H9 (cell line): ENCODE results near the gene MECP2. TPM values are rescaled to one million over a fixed set of nuclear protein-coding genes. Genes with fewer than 3 reads are reported as not detected.

ENCODE experiments used
- DNase-seq: peaks from one replicate; pipeline ENCODE4 v3.0.0-alpha.2; 2017
- H2AFZ ChIP-seq: one replicate; pipeline ENCODE4 v1.6.1; 2013; ENCODE audit warnings: mild to moderate bottlenecking, low read length, control low read depth, moderate library complexity
- H2AK5ac ChIP-seq: 2 replicates; pipeline ENCODE4 v1.6.1; 2013; ENCODE audit warnings: low read length, control low read depth, mixed read lengths; ENCODE audit not compliant: insufficient read length
- H2BK120ac ChIP-seq: one replicate; pipeline ENCODE4 v1.6.1; 2013; ENCODE audit warnings: low read depth, mild to moderate bottlenecking, low read length, control low read depth, inconsistent platforms; ENCODE audit not compliant: poor library complexity, severe bottlenecking
- H2BK12ac ChIP-seq: 2 replicates; pipeline ENCODE4 v1.6.1; 2013; ENCODE audit warnings: low read length, control low read depth, mixed read lengths, low read depth; ENCODE audit not compliant: insufficient read length
- H2BK15ac ChIP-seq: 2 replicates; pipeline ENCODE4 v1.6.1; 2013; ENCODE audit warnings: low read depth, low read length, control low read depth
- H2BK20ac ChIP-seq: one replicate; pipeline ENCODE4 v1.6.1; 2013; ENCODE audit warnings: low read depth, mild to moderate bottlenecking, low read length, control low read depth, inconsistent platforms; ENCODE audit not compliant: poor library complexity, severe bottlenecking
- H2BK5ac ChIP-seq: 2 replicates; pipeline ENCODE4 v1.6.1; 2013; ENCODE audit warnings: low read length, control low read depth, mixed read lengths; ENCODE audit not compliant: insufficient read length
- H3K14ac ChIP-seq: 2 replicates; pipeline ENCODE4 v1.6.1; 2013; ENCODE audit warnings: low read length, control low read depth; ENCODE audit not compliant: insufficient read depth
- H3K18ac ChIP-seq: 2 replicates; pipeline ENCODE4 v1.6.1; 2013; ENCODE audit warnings: low read depth, mild to moderate bottlenecking, mixed read lengths, low read length, control low read depth; ENCODE audit not compliant: insufficient read length
- H3K23ac ChIP-seq: 2 replicates; pipeline ENCODE4 v1.6.1; 2013; ENCODE audit warnings: low read length, control low read depth, mixed read lengths, low read depth; ENCODE audit not compliant: insufficient read length
- H3K23me2 ChIP-seq: 2 replicates; pipeline ENCODE4 v1.6.1; 2013; ENCODE audit warnings: low read depth, mild to moderate bottlenecking, mixed read lengths, low read length, control low read depth; ENCODE audit not compliant: insufficient read length, poor library complexity, severe bottlenecking
- H3K27ac ChIP-seq: 2 replicates; pipeline ENCODE4 v1.5.1; 2013; ENCODE audit warnings: low read length, control low read depth, mixed read lengths, low read depth; ENCODE audit not compliant: insufficient read length
- H3K27me3 ChIP-seq: 2 replicates; pipeline ENCODE4 v1.6.1; 2013; ENCODE audit warnings: low read length, control low read depth, inconsistent platforms; ENCODE audit not compliant: insufficient read depth
- H3K4ac ChIP-seq: 2 replicates; pipeline ENCODE4 v1.6.1; 2013; ENCODE audit warnings: low read depth, mild to moderate bottlenecking, control low read depth, inconsistent platforms, low read length, moderate library complexity
- H3K4me1 ChIP-seq: 2 replicates; pipeline ENCODE4 v1.6.1; 2013; ENCODE audit warnings: low read length, control low read depth, inconsistent platforms; ENCODE audit not compliant: insufficient read depth
- H3K4me2 ChIP-seq: 2 replicates; pipeline ENCODE4 v1.6.1; 2013; ENCODE audit warnings: low read length, control low read depth, mixed read lengths; ENCODE audit not compliant: insufficient read length, insufficient read depth
- H3K56ac ChIP-seq: 2 replicates; pipeline ENCODE4 v1.6.1; 2013; ENCODE audit warnings: low read depth, mild to moderate bottlenecking, mixed read lengths, low read length, control low read depth; ENCODE audit not compliant: insufficient read length
- H3K79me1 ChIP-seq: 2 replicates; pipeline ENCODE4 v1.6.1; 2013; ENCODE audit warnings: low read depth, mild to moderate bottlenecking, moderate library complexity, low read length, control low read depth, inconsistent platforms; ENCODE audit not compliant: insufficient read depth, poor library complexity, severe bottlenecking
- H3K79me2 ChIP-seq: 2 replicates; pipeline ENCODE4 v1.6.1; 2013; ENCODE audit warnings: low read length, control low read depth, inconsistent platforms; ENCODE audit not compliant: insufficient read depth
- H3K9ac ChIP-seq: 2 replicates; pipeline ENCODE4 v1.6.1; 2013; ENCODE audit warnings: low read length, control low read depth, mixed read lengths; ENCODE audit not compliant: insufficient read length; ENCODE audit errors: extremely low read depth
- H3K9me3 ChIP-seq: one replicate; pipeline ENCODE4 v1.6.1; 2013; ENCODE audit warnings: low read depth, low read length, inconsistent platforms; ENCODE audit not compliant: control insufficient read depth
- H3T11ph ChIP-seq: one replicate; pipeline ENCODE4 v1.6.1; 2013; ENCODE audit warnings: mild to moderate bottlenecking, low read length, control low read depth, inconsistent platforms
- H4K20me1 ChIP-seq: one replicate; pipeline ENCODE4 v1.6.1; 2013; ENCODE audit not compliant: control insufficient read depth, insufficient read length, insufficient read depth
- H4K5ac ChIP-seq: 2 replicates; pipeline ENCODE4 v1.6.1; 2013; ENCODE audit warnings: low read depth, mild to moderate bottlenecking, mixed read lengths, low read length, control low read depth; ENCODE audit not compliant: insufficient read length
- H4K8ac ChIP-seq: replicated peaks from 2 replicates; pipeline ENCODE4 v1.6.1; 2013; ENCODE audit warnings: low read length, control low read depth, mixed read lengths, low read depth; ENCODE audit not compliant: insufficient read length
- H4K91ac ChIP-seq: 2 replicates; pipeline ENCODE4 v1.6.1; 2013; ENCODE audit warnings: low read depth, mild to moderate bottlenecking, moderate library complexity, mixed read lengths, low read length, control low read depth; ENCODE audit not compliant: insufficient read length
- H3K27ac Mint-ChIP-seq, 3 experiments: 2 replicates in 2 of 3; 3 replicates in 1 of 3; pipeline ENCODE4 v1.8.0; 2020 to 2021; ENCODE audit warnings: mixed read lengths in 3 of 3, mild to moderate bottlenecking in 1 of 3, moderate library complexity in 1 of 3
- H3K27me3 Mint-ChIP-seq: 2 replicates; pipeline ENCODE4 v1.8.0; 2021; ENCODE audit warnings: low read depth, mild to moderate bottlenecking, moderate library complexity, mixed read lengths
- H3K36me3 Mint-ChIP-seq, 3 experiments: 2 replicates in 2 of 3; 3 replicates in 1 of 3; pipeline ENCODE4 v1.8.0; 2020 to 2021; ENCODE audit warnings: low read depth in 3 of 3, mixed read lengths in 3 of 3; ENCODE audit not compliant: insufficient read depth in 1 of 3
- H3K4me1 Mint-ChIP-seq, 2 experiments: 2 replicates each; pipeline ENCODE4 v1.8.0; 2020; ENCODE audit warnings: mixed read lengths in 2 of 2
- H3K4me3 Mint-ChIP-seq, 2 experiments: 2 replicates in 1 of 2; 3 replicates in 1 of 2; pipeline ENCODE4 v1.8.0; 2020 to 2021; ENCODE audit warnings: mild to moderate bottlenecking in 2 of 2, mixed read lengths in 2 of 2, moderate library complexity in 1 of 2
- H3K9me3 Mint-ChIP-seq, 2 experiments: 2 replicates in 1 of 2; 3 replicates in 1 of 2; pipeline ENCODE4 v1.8.0; 2020; ENCODE audit warnings: mild to moderate bottlenecking in 2 of 2, mixed read lengths in 2 of 2, moderate library complexity in 1 of 2
- WGBS: extraction: QIAGEN DNeasy Blood & Tissue Kit; methylation state at CpG from one replicate; pipeline ENCODE4 v1.1.7; 2013; ENCODE audit warnings: missing lambda C conversion rate, low lambda C conversion rate, mixed read lengths; ENCODE audit not compliant: insufficient read length; ENCODE audit errors: extremely low coverage; 5-methylcytosine and 5-hydroxymethylcytosine counted together
- total RNA-seq: library from RNA; stranded (reverse); gene quantifications from 2 replicates; pipeline ENCODE4 v1.2.1, GENCODE V29; 2021
- TF ChIP-seq, protein P1 (sequence below): fragments of 200-600 bp; sonication (generic); conservative IDR thresholded peaks from 3 replicates; pipeline ENCODE4 v1.8.0; 2021; ENCODE audit warnings: antibody characterized with exemption, mild to moderate bottlenecking

The MECP2 gene
- total RNA-seq, 1 experiment from 2014 or later = 32.2 TPM

DNA sequence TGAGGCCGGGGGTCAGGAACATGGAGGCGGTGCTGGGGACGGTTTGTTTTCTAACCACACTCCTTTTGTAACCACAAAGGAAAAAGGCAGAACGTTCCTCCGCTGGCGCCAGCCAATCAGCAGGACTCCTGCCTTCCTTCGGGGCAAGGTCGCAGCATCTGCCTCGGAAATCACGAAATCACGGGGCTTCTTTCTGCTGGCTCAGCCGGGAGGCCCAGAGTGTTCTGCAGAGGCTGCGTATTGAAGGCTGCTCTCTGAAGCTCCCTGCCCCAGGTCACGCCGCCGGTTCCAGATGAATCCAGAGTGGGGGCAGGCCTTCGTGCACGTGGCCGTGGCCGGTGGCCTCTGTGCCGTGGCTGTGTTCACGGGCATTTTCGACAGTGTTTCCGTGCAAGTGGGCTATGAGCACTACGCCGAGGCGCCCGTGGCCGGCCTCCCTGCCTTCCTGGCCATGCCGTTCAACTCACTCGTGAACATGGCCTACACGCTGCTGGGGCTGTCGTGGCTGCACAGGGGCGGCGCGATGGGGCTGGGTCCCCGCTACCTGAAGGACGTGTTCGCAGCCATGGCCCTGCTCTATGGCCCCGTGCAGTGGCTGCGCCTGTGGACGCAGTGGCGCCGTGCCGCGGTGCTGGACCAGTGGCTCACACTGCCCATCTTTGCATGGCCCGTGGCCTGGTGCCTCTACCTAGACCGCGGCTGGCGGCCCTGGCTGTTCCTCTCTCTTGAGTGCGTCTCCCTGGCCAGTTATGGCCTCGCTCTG lies 115.6 kb downstream of the MECP2 start:
- no peak overlapping the region for H4K5ac ChIP-seq
- no peak overlapping the region for H3K4ac ChIP-seq
- H2AK5ac ChIP-seq = no peak overlapping the region
- H4K20me1 ChIP-seq = no peaks in the 10 kb centered on the region
- TF ChIP-seq, protein P1, sequence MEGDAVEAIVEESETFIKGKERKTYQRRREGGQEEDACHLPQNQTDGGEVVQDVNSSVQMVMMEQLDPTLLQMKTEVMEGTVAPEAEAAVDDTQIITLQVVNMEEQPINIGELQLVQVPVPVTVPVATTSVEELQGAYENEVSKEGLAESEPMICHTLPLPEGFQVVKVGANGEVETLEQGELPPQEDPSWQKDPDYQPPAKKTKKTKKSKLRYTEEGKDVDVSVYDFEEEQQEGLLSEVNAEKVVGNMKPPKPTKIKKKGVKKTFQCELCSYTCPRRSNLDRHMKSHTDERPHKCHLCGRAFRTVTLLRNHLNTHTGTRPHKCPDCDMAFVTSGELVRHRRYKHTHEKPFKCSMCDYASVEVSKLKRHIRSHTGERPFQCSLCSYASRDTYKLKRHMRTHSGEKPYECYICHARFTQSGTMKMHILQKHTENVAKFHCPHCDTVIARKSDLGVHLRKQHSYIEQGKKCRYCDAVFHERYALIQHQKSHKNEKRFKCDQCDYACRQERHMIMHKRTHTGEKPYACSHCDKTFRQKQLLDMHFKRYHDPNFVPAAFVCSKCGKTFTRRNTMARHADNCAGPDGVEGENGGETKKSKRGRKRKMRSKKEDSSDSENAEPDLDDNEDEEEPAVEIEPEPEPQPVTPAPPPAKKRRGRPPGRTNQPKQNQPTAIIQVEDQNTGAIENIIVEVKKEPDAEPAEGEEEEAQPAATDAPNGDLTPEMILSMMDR = no peak
- H3K27me3 ChIP-seq = no peaks in the 10 kb centered on the region
- H4K8ac ChIP-seq = no peak overlapping the region
- peaks cover 0 to 10% of the 10 kb centered on the region in 2 experiments; a peak in 2 of 4 replicates for H3K4me1 Mint-ChIP-seq
- H3K27ac Mint-ChIP-seq = peak overlapping the region in 2 of 3 experiments; percentile 8 to 24; a peak in 2 of 7 replicates
- no peak for DNase-seq
- no peak overlapping the region for H2BK20ac ChIP-seq
- no peak overlapping the region for H3T11ph ChIP-seq
- no peak overlapping the region for H3K56ac ChIP-seq
- H3K9me3 ChIP-seq = peaks cover 12% of the 10 kb centered on the region
- H3K4me3 Mint-ChIP-seq = no peak overlapping the region
- H3K79me1 ChIP-seq = no peaks in the 10 kb centered on the region
- H3K23ac ChIP-seq = no peak overlapping the region
- H3K27ac ChIP-seq = no peak overlapping the region
- H2BK12ac ChIP-seq = no peak overlapping the region
- no peak overlapping the region for H4K91ac ChIP-seq
- H3K18ac ChIP-seq = no peak overlapping the region
- no peak overlapping the region for H3K4me2 ChIP-seq
- H2BK120ac ChIP-seq = no peak overlapping the region
- no CpG with 5 or more reads among the region's 52 CpGs for WGBS
- no peak overlapping the region for H3K14ac ChIP-seq
- H3K9me3 Mint-ChIP-seq = peaks cover 40 to 46% of the 10 kb centered on the region in 2 experiments
- H3K36me3 Mint-ChIP-seq = peaks cover 7 to 10% (median 8%) of the 10 kb centered on the region in 3 experiments; a peak in 6 of 7 replicates
- H3K27me3 Mint-ChIP-seq = peaks cover 2% of the 10 kb centered on the region
- no peak overlapping the region for H2BK15ac ChIP-seq
- no peaks in the 10 kb centered on the region for H3K23me2 ChIP-seq
- no peak overlapping the region for H3K9ac ChIP-seq
- H3K4me1 ChIP-seq = no peaks in the 10 kb centered on the region
- no peaks in the 10 kb centered on the region for H3K79me2 ChIP-seq
- H2AFZ ChIP-seq = no peak overlapping the region
- H2BK5ac ChIP-seq = no peak overlapping the region
